Forelimb muscle (tissue), 1 donor: Measurements from ENCODE around the gene DNAH3. TPM values are rescaled to one million over a fixed set of nuclear protein-coding genes. Genes with fewer than 3 reads are reported as not detected.
"Not testable (repeated sequence)": the region's sequence is repeated elsewhere in the genome, so short reads cannot be mapped to it uniquely, and the experiment has no call there.

Experiments used
- DNase-seq: peaks from one replicate; pipeline ENCODE4 v3.0.0-alpha.2; 2013; ENCODE audit warnings: low read depth
- polyA plus RNA-seq: library from polyadenylated mRNA; unstranded; fragments of 120-200 nt; gene quantifications from one replicate; pipeline ENCODE4 v1.2.1, GENCODE V29; 2013; ENCODE audit not compliant: insufficient read length

DNAH3 gene
- polyA plus RNA-seq, 1 donor = 0.42 TPM

DNA sequence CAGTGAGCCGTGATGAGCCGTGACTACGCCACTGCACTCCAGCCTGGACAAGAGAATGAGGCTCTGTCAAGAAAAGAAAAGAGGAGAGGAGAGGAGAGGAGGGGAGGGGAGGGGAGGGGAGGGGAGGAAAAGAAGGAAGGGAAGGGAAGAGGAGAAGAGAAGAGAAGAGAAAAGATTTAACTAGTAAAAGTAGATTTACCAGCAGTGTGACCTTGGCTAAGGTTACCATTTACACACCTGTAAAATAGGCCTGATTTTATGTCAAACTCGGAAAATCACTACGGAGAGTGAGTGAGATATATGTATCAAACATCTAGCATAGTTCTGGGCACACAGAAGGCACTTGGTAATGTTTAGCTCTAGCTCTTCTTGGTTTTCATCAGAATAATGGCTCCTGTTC, 140.8 kb downstream of the DNAH3 start:
- DNase-seq = no peak

DNA sequence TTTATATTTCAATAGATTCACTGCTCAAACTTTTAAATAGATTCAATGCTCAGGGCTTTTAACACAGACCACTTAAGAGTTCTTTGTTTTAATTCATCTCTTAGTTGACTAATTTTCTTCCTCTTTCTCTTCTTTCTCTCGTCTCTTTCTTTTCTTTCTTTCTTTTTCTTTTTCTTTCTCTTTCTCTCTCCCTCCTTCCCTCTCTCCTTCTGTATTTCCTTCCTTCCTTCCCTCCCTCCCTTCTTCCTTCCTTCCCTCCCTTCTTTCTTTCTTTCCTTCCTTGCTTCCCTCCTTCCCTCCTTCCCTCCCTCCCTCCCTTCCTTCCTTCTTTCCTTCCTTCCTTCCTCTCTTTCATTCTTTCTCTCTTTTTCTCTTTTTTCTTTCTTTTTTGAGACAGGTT, 145.6 kb downstream of the DNAH3 start:
- DNase-seq = no peak

DNA sequence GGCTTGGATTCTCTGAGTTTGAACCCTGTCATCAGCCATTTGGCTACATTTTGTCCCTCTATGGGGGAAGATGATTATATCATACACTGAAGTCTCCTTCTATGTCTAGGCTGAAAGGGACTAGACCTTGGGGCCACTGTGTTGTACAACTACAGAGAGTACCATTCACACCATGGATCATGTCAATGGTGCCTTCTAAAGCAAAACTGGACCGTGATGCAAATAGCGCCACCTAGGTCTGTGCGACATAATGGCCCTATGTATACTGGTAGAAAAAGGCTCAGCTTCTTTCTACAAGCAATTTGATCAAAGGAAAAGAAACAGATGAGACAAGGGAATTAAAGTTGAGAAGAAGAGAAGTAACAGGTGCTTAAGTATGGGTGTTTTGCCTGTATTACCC, 149.4 kb downstream of the DNAH3 start:
- no peak for DNase-seq

DNA sequence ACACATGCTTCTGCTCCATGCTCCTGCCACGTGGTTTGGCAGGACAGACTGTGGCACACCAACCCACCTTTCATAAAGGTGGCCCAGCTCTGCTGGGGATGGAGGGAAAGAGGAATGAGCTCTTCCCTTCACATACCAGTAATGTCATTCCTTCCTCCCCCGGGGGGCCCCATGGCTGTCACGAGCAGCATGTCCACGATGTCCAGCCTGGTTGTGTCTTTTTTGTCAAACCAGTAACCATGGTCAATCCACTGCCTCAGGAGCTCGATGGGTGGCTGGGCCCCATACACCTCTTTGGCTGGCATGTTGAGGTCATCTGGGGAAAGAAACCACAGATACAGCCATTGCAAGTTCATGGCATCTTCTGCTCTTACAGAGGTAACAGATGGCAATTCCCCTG, 153.5 kb downstream of the DNAH3 start:
- no peak for DNase-seq

DNA sequence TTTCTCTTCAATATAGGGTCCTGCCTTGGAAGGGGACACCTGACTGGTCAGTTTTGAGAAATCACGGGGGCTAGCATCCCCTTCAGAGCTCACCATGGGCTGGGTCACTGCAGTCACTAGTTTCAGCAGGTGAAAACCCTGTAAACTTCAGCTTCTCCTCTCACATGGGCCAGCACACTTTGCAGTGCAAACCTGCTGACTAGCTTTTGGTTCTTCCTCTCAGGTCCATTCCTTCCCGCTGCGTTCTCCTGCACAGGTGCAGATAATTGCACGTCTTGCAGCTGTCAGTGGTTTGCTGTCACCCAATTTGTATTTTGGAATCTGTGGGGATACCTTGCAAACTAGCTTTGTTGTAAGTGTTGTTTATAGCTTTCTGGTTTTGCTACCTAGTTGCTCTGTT, 154.9 kb downstream of the DNAH3 start:
- DNase-seq = no peak

DNA sequence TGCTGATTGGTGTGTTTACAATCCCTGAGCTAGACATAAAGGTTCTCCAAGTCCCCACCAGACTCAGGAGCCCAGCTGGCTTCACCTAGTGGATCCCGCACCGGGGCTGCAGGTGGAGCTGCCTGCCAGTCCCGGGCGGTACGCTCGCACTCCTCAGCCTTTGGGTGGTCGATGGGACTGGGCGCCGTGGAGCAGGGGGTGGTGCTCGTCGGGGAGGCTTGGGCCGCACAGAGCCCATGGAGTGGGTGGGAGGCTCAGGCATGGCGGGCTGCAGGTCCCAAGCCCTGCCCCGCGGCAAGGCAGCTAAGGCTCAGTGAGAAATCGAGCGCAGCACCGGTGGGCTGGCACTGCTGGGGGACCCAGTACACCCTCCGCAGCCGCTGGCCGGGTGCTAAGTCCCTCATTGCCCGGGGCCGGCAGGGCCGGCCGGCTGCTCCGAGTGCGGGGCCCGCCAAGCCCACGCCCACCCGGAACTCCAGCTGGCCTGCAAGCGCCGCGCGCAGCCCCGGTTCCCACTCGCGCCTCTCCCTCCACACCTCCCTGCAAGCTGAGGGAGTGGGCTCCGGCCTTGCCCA, 161.1 kb downstream of the DNAH3 start:
- not testable (repeated sequence) for DNase-seq

DNA sequence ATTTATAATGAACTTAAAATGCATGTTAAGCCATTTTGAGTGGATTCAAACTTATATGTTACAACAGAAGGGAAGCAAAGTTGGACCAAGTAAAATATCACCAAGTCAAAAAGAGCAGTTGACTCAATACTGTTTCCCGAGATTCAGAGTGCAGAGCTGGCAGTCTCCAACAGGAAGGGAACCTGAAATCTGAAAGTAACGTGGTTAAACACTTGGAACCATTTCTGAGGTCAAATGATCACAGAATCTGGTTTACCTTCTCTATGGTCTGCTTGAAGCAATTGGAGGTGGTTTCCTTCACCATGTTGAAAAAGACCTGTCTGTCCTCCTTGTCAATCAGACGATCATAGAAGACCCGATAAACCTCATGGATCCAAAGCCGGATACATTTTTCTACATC, 163.6 kb downstream of the DNAH3 start:
- DNase-seq = no peak

DNA sequence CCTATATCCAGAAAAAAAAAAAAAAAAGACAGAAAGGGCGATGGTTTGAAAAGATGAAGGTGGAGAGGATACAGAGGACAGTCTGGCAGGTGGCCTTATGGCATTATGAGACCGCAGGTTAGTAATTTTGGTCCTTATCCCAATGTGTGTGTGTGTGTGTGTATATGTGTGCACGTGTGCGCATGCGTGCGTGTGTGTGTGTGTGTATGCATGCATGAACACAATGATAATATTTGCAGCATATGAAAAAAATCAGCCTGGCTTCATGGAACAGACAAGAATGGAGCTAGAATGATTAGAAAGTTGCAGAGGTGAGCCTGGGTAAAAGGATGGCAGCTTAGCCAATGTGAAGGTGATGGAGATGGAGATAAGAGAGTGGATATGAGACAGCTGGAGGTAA, 166.6 kb downstream of the DNAH3 start:
- no peak for DNase-seq

DNA sequence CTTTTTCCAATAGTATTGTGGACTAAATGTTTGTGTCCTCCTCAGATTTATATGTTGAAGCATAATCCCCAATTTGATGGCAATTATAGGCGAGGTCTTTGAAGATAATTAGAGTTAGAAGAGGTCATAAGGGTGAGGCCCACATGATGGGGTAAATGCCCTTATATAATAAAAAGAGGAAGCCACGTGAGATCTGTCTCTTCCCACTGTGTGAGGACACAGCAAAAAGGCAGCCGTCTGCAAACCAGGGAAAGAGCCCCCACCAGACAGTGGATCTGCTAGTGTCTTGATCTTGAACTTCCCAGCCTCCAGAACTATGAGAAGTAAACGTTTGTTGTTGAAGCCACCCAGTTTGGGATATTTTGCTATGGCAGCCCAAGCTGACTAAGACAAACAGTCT, 174.1 kb downstream of the DNAH3 start:
- DNase-seq = no peak

DNA sequence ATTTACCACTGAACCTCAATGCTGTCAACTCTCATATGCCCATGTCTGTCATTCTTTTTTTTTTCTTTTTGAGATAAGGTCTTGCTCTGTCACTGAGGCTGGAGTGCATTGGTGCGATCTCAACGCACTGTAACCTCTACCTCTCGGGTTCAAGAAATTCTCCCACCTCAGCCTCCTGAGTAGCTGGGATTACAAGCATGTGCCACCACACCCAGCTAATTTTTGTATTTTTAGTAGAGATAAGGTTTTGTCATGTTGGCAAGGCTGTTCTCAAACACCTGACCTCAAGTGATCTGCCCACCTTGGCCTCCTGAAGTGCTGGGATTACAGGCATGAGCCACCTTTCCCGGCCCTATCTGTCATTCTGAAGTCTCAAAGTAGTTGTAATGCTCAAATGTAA, 177.4 kb downstream of the DNAH3 start:
- not testable (repeated sequence) for DNase-seq

DNA sequence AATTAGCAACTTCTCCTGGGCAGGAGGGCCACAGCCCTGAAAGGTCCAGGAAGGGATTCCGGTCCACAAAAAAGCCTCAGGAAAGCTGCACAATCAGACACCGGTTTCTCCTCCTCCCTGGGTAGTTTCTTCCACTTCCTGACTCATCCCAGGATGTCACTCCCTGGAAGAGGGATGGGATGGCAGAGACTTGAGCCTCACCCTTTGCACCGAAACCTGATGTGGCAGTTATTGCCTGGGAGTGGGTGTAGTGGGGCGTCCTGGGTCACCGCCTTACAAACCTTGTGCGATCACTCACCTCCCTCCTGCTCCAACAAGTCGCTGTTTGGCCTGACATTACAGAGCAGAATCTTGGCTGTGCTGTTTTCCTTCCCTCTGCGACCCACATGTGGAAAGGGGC, 179.2 kb downstream of the DNAH3 start:
- no peak for DNase-seq

DNA sequence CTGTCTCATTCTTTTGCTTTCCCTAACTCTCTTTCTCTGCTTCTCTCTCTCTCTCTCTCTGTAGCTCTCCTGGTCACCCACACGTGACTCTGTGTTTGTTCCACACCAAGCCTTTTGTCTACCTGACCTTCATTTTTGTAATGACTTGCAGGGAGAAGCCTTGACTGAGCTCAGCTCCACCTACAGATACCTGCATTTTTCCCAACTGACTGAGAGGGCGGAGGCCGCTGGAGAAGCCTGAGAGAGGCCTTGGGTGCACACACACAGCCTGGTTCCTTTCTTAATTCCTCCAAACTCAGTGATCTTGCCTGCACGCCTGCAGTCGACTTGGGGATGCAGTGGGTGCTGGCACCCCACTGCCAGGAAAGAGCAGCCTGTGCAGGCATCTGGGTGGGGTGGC, 181.3 kb downstream of the DNAH3 start:
- no peak for DNase-seq

DNA sequence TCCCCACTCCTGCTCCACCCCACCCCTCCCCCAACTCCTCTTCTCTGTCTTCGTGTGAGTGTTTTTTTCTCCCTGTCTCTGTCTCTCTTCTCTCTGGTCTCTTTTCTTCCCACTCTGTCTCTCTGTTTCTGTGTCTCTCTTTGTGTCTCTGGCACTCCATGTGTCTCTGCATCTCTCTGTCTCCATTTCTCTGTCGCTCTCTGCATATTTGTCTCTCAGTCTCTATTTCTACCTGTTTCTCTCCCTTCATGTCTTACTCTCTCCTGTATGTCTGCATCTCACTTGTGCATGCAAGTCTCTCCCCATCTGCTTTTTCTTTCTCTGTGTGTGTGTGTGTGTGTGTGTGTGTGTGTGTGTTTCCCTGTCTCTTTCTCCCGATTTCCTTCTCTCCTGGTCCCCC, 181.9 kb downstream of the DNAH3 start:
- DNase-seq = no peak

DNA sequence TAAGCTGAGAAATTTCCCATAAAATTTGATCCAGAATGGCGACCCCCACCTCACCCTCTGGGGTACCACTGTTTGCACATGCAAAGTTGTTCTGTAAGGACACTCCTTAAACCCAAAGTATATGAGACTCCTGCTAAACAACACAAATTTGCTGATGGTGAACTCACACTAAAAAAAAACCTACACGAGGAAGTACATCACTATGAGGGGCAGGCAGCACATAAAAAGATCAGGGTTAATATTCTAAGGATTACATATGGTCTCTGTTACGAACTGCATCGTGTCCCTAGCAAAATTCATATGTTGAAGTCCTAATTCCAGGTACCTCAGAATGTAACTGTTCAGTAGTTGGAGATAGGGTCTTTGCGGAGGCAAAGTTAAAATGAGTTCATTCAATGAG, 189.7 kb downstream of the DNAH3 start:
- DNase-seq = no peak

DNA sequence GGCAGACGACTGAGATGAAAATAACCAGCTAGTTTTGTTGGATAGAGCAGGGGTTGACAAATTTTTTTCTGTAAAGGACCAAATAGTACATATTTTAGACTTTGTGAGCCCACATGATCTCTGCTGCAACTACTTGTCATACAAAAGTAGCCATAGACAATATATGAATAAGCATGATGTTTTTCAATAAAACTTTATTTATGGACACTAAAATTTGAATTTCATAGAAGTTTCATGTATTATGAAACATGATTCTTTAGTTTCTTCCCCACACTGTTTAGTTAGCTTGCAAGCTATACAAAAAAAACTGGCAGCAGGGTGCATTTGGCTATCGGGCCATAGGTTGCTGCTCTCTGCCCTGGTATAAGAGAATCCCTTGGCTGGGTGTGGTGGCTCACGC, 193.5 kb downstream of the DNAH3 start:
- no peak for DNase-seq

DNA sequence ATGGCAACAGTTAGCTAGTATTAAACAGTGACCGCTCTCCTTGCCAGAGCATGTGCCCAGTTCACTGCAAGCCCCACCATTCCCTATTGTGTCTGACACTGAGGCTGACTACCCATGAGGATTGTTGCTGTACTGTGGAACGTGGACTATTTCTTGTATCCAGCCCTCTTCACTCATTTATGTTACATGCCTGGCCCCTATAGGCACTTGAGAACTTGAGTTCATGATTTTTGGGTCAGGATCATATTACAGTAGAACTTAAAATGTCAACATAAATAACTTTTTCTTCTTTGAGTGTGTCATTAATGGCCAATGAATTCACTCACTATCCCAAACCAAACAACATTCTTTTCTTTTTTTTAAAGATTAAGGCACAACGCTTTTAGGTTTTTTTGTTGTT, 194.3 kb downstream of the DNAH3 start:
- no peak for DNase-seq

DNA sequence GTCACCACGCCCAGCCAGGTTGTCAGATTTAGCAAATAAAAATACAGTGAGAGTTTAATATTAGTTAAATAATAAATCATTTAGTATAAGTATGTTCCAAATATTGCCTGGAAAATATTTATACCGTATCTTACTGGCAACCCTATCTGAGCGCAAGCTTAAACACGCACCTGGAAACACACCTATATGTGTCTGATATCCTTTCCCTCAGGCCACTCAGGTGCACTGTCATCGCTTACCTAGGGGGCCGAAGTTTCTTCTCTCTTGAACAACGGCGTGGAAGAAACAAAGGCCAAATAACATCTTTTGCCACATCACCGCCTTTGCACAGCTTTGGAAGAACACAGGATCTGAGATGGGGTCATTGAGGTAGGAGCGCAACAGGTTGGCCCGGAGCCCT, 196.1 kb downstream of the DNAH3 start:
- no peak for DNase-seq

DNA sequence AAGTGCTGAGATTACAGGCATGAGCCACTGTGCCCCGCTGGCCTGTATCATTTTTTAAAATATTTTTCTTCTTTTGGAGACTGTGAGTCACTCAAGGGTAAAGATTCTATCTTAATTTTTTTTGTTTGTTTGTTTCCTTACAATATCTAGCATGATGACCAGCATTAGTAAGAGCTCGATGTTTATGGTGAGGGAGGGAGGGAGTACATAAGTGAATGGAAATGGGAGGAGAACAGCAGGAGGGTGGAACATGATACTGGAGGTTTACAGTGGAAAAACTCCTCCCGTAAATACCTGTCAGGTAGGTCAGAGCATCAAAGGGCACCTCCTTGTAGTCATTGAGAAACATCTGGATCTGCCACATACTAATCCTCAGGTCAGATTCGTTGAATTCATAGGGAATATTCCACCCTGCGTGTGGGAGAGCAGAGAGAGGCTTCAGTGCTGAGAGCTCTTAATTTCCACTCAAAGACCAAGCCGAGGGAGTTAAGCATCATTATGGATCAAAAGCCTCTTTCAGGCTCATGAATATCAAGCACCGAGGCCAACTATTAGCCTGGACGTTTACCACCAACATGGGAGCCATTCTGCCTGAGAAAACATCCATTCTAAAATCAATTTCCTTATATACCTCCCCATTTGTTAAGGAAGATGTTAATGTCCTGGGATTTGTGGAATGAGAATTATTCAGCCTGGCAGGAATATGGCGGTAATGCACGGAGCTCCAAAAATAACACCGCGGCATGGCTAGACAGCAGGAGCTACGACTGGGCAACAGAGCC, 198.3 kb downstream of the DNAH3 start:
- no peak for DNase-seq

DNA sequence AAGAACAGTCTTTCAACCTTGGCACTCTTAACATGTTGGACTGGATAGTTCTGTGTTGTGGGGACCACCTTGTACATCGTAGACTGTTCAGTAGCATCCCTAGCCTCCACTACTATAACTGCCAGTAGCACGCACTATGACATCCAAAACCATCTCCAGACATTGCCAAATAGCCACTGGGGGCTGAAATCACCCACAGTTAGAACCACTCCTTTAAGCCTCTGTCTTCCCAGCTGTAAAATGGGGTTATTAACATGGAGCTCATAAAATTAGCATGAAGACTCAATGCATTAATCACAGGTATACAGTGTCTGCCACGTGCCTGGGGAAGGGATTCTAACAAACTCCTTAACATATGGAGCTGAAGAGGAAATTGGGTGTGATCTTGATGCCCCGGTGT, 200.4 kb downstream of the DNAH3 start:
- DNase-seq = no peak

DNA sequence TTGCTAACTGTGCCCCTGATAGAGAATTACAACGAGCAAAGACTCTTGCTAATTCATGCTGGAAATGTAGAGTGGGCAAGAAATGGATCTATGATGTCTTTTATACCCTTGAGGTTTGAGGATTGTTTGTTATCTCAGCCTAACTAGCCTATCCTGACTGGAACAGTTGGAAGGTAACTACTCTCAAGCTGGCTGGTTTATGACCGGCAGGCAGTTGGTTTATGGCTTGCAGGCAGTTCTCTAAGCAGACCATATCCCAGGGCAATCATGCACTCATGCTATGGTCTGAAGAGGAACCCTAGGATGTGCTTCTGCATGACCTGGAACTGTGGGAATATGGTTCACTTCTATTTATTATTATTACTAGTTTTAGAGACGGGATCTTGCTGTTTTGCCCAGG, 201.0 kb downstream of the DNAH3 start:
- no peak for DNase-seq

DNA sequence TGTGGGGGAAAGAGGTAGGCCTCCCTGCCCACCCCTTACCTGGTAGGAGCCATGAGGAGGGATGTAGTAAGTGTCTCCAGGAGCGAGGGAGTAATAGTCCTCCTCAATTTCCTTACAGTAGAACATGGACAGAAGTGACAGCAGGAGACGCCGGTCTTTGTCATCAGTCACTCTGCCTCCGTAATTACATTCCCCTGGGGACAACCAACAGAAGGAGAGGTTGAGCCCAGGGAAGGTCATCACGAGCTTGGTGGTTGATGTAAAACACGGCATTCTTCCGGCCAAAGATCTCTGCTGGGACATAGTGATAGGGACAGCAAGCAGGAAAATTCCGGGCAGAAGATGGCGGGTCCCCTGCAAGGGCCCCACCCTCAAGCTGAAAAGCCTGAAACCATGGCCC, 202.2 kb downstream of the DNAH3 start:
- DNase-seq = no peak

DNA sequence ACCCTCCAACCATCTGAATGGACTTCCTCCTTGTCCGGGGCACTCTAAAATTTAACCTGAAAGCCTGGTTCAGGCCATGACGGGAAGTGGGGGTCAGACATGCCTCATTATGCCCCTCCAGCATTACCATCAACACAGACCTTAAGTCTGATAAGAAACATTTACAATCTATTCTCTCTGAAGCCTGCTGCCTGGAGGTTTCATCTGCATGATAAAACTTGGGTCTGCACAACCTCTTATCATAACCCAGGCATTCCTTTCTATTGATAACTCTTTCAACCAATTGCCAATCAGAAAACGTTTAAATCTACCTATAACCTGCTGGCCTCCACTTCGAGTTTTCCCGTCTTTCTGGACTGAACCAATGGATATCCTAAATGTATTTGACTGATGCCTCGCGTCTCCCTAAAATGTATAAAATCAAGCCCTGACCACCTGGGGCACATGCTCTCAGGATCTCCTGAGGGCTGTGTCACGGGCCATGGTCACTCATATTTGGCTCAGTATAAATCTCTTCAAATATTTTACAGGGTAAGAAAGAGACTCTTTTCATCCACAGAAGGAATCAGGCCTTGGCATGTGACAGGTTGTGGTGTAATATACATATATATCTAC, 204.5 kb downstream of the DNAH3 start:
- no peak for DNase-seq

DNA sequence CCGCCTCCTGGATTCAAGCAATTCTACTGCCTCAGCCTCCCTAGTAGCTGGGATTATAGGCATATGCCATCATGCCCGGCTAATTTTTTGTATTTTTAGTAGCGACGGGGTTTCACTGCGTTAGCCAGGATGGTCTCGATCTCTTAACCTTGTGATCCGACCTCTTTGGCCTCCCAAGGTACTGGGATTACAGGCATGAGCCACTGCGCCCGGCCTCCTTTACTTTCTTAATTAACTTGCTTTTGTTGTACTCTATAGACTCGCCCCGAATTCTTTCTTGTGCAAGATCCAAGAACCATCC, 205.1 kb downstream of the DNAH3 start:
- not testable (repeated sequence) for DNase-seq
